Adrenal gland (tissue), 12 donors: ENCODE results near the gene SPAG17. TPM values are rescaled to one million over a fixed set of nuclear protein-coding genes. Genes with fewer than 3 reads are reported as not detected.

ENCODE experiments used
- DNase-seq, 7 donors: peaks; one replicate each; pipeline ENCODE4 v3.0.0-alpha.2; 2019 to 2020
- H3K27ac ChIP-seq, 5 donors: fragments of 200-600 bp; sonication (generic) in 4 of 5; 1 replicate in 3 of 5; 2 replicates in 2 of 5; pipeline versions ENCODE4 v1.5.1 to v1.8.0; 2016 to 2020; ENCODE audit warnings: mild to moderate bottlenecking in 1 of 5
- H3K27me3 ChIP-seq: fragments of 200-600 bp; 2 replicates; pipeline ENCODE4 v1.8.0; 2021
- H3K36me3 ChIP-seq, 2 donors: fragments of 200-600 bp; replicated peaks in 1 of 2; 1 replicate in 1 of 2; 2 replicates in 1 of 2; pipeline versions ENCODE4 v1.5.1 to v1.8.0; 2018 to 2022
- H3K4me1 ChIP-seq, 2 donors: fragments of 200-600 bp; replicated peaks in 1 of 2; 1 replicate in 1 of 2; 2 replicates in 1 of 2; pipeline versions ENCODE4 v1.5.1 to v1.8.0; 2018 to 2021
- H3K4me3 ChIP-seq, 4 donors: fragments of 200-600 bp; sonication (generic) in 3 of 4; one replicate each; pipeline ENCODE4 v1.5.1; 2016 to 2018
- H3K9me3 ChIP-seq, 3 donors: fragments of 200-600 bp; sonication (generic) in 1 of 3; replicated peaks in 1 of 3; 1 replicate in 2 of 3; 2 replicates in 1 of 3; pipeline versions ENCODE4 v1.5.1 to v1.8.0; 2016 to 2021
- POLR2A ChIP-seq, 2 donors: fragments of 450-650 bp; IDR thresholded peaks; one replicate each; pipeline ENCODE4 v1.6.1; 2017; ENCODE audit warnings: antibody characterized with exemption in 2 of 2, mild to moderate bottlenecking in 2 of 2, moderate library complexity in 1 of 2
- WGBS, 4 donors: extraction: QIAGEN DNeasy Blood & Tissue Kit in 2 of 4; methylation state at CpG; one replicate each; pipeline versions ENCODE4 v1.1.5 to v1.1.7; 2013 to 2017; 5-methylcytosine and 5-hydroxymethylcytosine counted together
- intact Hi-C, 2 donors: fragments of 100-400 bp; cut with DNase I; formaldehyde crosslinking; loops; one replicate each; pipeline versions ENCODE4 v1.14.1 to v1.15.0; 2022 to 2023
- polyA plus RNA-seq, 3 donors: library from polyadenylated mRNA; stranded (reverse); fragments of 200-250 nt in 2 of 3; fragments of 350-450 nt in 1 of 3; fragmentation: Illumina TruSeq in 1 of 3; extraction: RNeasy Lipid Tissue Mini Kit (QIAGEN cat#74804) in 1 of 3; gene quantifications; one replicate each; pipeline ENCODE4 v1.2.3, GENCODE V29; 2013 to 2014
- total RNA-seq, 9 donors: library from RNA; depleted of rRNA in 4 of 9; stranded (reverse); fragments of >200 nt in 4 of 9; fragments of 120-200 nt in 1 of 9; fragmentation: NEBNext Ultra II Directional in 1 of 9; extraction: Animal tissue kit (Norgen Biotek cat#: 25700) in 1 of 9; gene quantifications; one replicate each; pipeline versions ENCODE4 v1.1.0 to v1.2.4, GENCODE V29; 2013 to 2023
- TF ChIP-seq, protein P1 (sequence below), 6 experiments: fragments of 450-650 bp in 4 of 6; fragments of 200-600 bp in 2 of 6; sonication (generic) in 1 of 6; IDR thresholded peaks; 1 replicate in 5 of 6; 2 replicates in 1 of 6; pipeline versions ENCODE4 v1.5.1 to v1.8.0; 2016 to 2021; ENCODE audit warnings: antibody characterized with exemption in 6 of 6, mild to moderate bottlenecking in 2 of 6, moderate library complexity in 1 of 6
- donor health status: healthy with polysubstance abuse.
- donor health status: Bipolar disorder and iron deficiency.
- donor health status: DM: yes; HTN: yes; CAD: no.
- donor health status: DM: no; HTN: no; CAD: no.
- donor health status: DM: no; HTN: no; CAD: no.
- donor health status: DM: yes; HTN: yes; CAD: no.

Gene SPAG17
- total and polyA plus RNA-seq, 12 donors: 0.07 to 2.2 (median 0.57) TPM; not detected in 1

- H3K4me3 ChIP-seq: no peak overlapping the region
- WGBS, 4 donors: 50 to 74% (median 66%) methylated on average over 1 of the region's 1 CpG
- H3K4me1 ChIP-seq: no peaks in the 10 kb centered on the region
- H3K27me3 ChIP-seq: peaks cover 6% of the 10 kb centered on the region
- H3K27ac ChIP-seq: no peak overlapping the region
- intact Hi-C loops: no loop called here
- DNase-seq: no peak
- no peaks in the 10 kb centered on the region for H3K9me3 ChIP-seq
- TF ChIP-seq, protein P1, sequence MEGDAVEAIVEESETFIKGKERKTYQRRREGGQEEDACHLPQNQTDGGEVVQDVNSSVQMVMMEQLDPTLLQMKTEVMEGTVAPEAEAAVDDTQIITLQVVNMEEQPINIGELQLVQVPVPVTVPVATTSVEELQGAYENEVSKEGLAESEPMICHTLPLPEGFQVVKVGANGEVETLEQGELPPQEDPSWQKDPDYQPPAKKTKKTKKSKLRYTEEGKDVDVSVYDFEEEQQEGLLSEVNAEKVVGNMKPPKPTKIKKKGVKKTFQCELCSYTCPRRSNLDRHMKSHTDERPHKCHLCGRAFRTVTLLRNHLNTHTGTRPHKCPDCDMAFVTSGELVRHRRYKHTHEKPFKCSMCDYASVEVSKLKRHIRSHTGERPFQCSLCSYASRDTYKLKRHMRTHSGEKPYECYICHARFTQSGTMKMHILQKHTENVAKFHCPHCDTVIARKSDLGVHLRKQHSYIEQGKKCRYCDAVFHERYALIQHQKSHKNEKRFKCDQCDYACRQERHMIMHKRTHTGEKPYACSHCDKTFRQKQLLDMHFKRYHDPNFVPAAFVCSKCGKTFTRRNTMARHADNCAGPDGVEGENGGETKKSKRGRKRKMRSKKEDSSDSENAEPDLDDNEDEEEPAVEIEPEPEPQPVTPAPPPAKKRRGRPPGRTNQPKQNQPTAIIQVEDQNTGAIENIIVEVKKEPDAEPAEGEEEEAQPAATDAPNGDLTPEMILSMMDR (IDR thresholded peaks at IDR 0.05): no peak
- TF ChIP-seq POLR2A (IDR thresholded peaks at IDR 0.05): no peak
- H3K36me3 ChIP-seq: no peaks in the 10 kb centered on the region
These were observed 41.9 kb downstream of the SPAG17 start for GRCh38 chr1:118143121-118143520.

- WGBS, 4 donors: 66 to 72% (median 69%) methylated on average over 3 of the region's 3 CpGs
- intact Hi-C loops: no loop called here
- TF ChIP-seq POLR2A (IDR thresholded peaks at IDR 0.05): no peak
- TF ChIP-seq, protein P1 (IDR thresholded peaks at IDR 0.05): no peak
These were observed 42.5 kb downstream of the SPAG17 start for GRCh38 chr1:118142546-118142945.

DNA sequence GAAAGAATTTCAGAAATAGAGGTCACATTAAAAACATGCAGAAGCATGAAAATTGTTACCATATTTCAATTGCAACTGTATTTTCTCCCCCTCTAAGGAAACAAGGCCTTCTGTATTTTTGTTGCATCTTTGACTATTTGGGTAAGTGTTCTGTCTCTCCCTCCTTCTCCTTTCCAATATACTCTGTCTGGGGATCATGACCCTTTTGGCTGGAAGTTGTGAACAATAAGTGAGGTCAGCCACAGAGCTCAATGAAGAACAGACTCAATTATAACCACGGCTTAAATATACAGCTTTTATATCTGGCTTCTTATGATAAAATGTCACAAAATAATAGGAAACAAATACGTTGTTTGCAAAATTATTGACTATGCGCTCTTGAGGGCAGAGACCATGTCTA is 47.1 kb downstream of the SPAG17 start:
- Histone ChIP-seq H3K9me3 (no peaks in the 10 kb centered on the region), H3K4me1 (no peaks in the 10 kb centered on the region), H3K27me3 (peaks cover 6% of the 10 kb centered on the region), H3K36me3 (no peaks in the 10 kb centered on the region), H3K4me3 (no peak overlapping the region), H3K27ac (no peak overlapping the region)
- DNase-seq: no peak
- WGBS, 4 donors: 80 to 89% (median 83%) methylated on average over 3 of the region's 3 CpGs
- intact Hi-C loops: no loop called here
- TF ChIP-seq, protein P1 (IDR thresholded peaks at IDR 0.05): no peak
- no peak for TF ChIP-seq POLR2A (IDR thresholded peaks at IDR 0.05)

More at GRCh38 chr1:118142546-118142945, 42.5 kb downstream of the SPAG17 start:
- H3K27ac ChIP-seq: no peak overlapping the region
- H3K4me3 ChIP-seq: no peak overlapping the region
- H3K36me3 ChIP-seq: no peaks in the 10 kb centered on the region
- no peaks in the 10 kb centered on the region for H3K4me1 ChIP-seq
- H3K27me3 ChIP-seq: peaks cover 6% of the 10 kb centered on the region
- no peak for DNase-seq
- H3K9me3 ChIP-seq: no peaks in the 10 kb centered on the region

DNA sequence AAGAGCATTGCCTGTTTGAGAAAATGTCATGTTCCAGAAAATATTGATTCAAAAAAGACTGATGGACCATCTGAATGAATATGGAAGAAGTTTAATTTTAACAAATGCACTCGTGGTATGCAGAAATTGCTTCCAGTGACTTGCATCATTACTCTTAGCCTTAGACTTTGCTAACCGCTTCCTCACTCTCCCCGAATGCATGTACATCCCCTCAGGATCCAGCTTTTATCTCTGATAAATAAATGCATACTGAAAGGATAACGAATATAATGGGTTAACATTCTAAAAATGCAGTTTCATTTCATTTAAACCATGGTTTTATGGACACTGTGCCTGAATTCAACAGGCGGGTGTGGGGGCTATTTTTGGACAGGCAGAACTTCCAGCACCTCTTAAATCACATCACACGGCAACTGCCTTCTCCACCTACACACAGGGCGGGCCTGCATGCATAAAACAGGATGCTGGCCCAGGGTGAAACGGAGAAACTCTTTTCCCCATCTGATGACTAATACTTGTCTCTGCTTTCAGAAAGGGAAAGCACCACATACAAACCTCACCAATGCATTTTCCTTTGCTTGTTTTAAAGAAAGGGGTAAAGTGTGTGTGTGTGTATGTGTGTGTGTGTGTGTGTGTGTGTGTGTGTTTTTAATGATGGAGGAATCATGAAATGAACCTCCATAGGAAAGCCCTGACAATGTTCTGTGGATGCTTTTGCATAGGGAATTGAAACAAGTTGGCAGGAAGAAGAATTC is 48.7 kb downstream of the SPAG17 start:
- Histone ChIP-seq H3K27me3 (no peaks in the 10 kb centered on the region), H3K36me3 (no peaks in the 10 kb centered on the region), H3K27ac (no peak overlapping the region), H3K4me1 (no peaks in the 10 kb centered on the region), H3K4me3 (no peak overlapping the region), H3K9me3 (no peaks in the 10 kb centered on the region)
- TF ChIP-seq POLR2A (IDR thresholded peaks at IDR 0.05): no peak
- TF ChIP-seq, protein P1 (IDR thresholded peaks at IDR 0.05): no peak
- no peak for DNase-seq
- 35 to 43% (median 38%) methylated on average over 8 of the region's 8 CpGs for whole genome bisulfite sequencing, 4 donors
- intact Hi-C loops: no loop called here
